Measurements from ENCODE around the gene PARD6G.
A peak's percentile ranks its signal among the peaks of the same experiment; 100 is the strongest.
"Not testable (repeated sequence)": the region's sequence is repeated elsewhere in the genome, so short reads cannot be mapped to it uniquely, and the experiment has no call there.

The PARD6G gene

GRCh38 chr18:80166240-80166639 lies 81.1 kb downstream of the PARD6G start:
- TF ChIP-seq CTCF (IDR thresholded peaks at IDR 0.05; ENCODE audit: low read depth, low read length, missing control alignments) = no peak
- DNase-seq = no peak
- H3K4me3 ChIP-seq (ENCODE audit: low read depth, low read length) = no peak overlapping the region
- no peaks in the 10 kb centered on the region for H3K36me3 ChIP-seq (replicated peaks)
- H3K27me3 ChIP-seq (replicated peaks) = no peaks in the 10 kb centered on the region
- in situ Hi-C loops (cut with HindIII; ENCODE audit: low pct_ligation_motif_present, low sequenced_read_pairs) = no loop called here
- no peak overlapping the region for H3K27ac ChIP-seq

GRCh38 chr18:80164727-80165355 lies 82.5 kb downstream of the PARD6G start:
- H3K27me3 ChIP-seq (replicated peaks); H3K27ac ChIP-seq; H3K4me3 ChIP-seq (ENCODE audit: low read depth, low read length); in situ Hi-C loops (cut with HindIII; ENCODE audit: low pct_ligation_motif_present, low sequenced_read_pairs); H3K36me3 ChIP-seq (replicated peaks); DNase-seq: not testable (repeated sequence)

GRCh38 chr18:80163183-80163582 lies 84.1 kb downstream of the PARD6G start:
- no peak for TF ChIP-seq CTCF (IDR thresholded peaks at IDR 0.05; ENCODE audit: low read depth, low read length, missing control alignments)
- no peaks in the 10 kb centered on the region for H3K36me3 ChIP-seq (replicated peaks)

GRCh38 chr18:80161781-80162417 lies 85.4 kb downstream of the PARD6G start:
- no peak overlapping the region for H3K27ac ChIP-seq
- DNase-seq = no peak
- no peak for TF ChIP-seq CTCF (IDR thresholded peaks at IDR 0.05; ENCODE audit: low read depth, low read length, missing control alignments)
- no peaks in the 10 kb centered on the region for H3K27me3 ChIP-seq (replicated peaks)
- no peak overlapping the region for H3K4me3 ChIP-seq (ENCODE audit: low read depth, low read length)
- no peaks in the 10 kb centered on the region for H3K36me3 ChIP-seq (replicated peaks)
- in situ Hi-C loops (cut with HindIII; ENCODE audit: low pct_ligation_motif_present, low sequenced_read_pairs) = no loop called here

More at GRCh38 chr18:80163183-80163582, 84.1 kb downstream of the PARD6G start:
- in situ Hi-C loops (cut with HindIII; ENCODE audit: low pct_ligation_motif_present, low sequenced_read_pairs) = no loop called here
- H3K27ac ChIP-seq = no peak overlapping the region
- no peak overlapping the region for H3K4me3 ChIP-seq (ENCODE audit: low read depth, low read length)
- DNase-seq = no peak
- no peaks in the 10 kb centered on the region for H3K27me3 ChIP-seq (replicated peaks)

- in situ Hi-C loops (cut with HindIII; ENCODE audit: low pct_ligation_motif_present, low sequenced_read_pairs) = no loop called here
- no peak for DNase-seq
- Histone ChIP-seq H3K27ac (no peak overlapping the region), H3K4me3 (ENCODE audit: low read depth, low read length) (peak overlapping the region; percentile 9), H3K36me3 (replicated peaks) (no peaks in the 10 kb centered on the region), H3K27me3 (replicated peaks) (no peaks in the 10 kb centered on the region)
- peak; percentile 65 for TF ChIP-seq CTCF (IDR thresholded peaks at IDR 0.05; ENCODE audit: low read depth, low read length, missing control alignments)
Observed at GRCh38 chr18:80159713-80160636, 87.3 kb downstream of the PARD6G start.

GRCh38 chr18:80158365-80158764 lies 88.9 kb downstream of the PARD6G start:
- Histone ChIP-seq H3K36me3 (replicated peaks) (no peaks in the 10 kb centered on the region), H3K4me3 (ENCODE audit: low read depth, low read length) (no peak overlapping the region), H3K27ac (no peak overlapping the region), H3K27me3 (replicated peaks) (no peaks in the 10 kb centered on the region)
- in situ Hi-C loops (cut with HindIII; ENCODE audit: low pct_ligation_motif_present, low sequenced_read_pairs) = no loop called here
- no peak for TF ChIP-seq CTCF (IDR thresholded peaks at IDR 0.05; ENCODE audit: low read depth, low read length, missing control alignments)
- no peak for DNase-seq

All from brain microvascular endothelial cell (primary cell).